HUDEP-2 (cell line): ENCODE results near the gene LGALS9.
A peak's percentile ranks its signal among the peaks of the same experiment; 100 is the strongest.
"Not testable (repeated sequence)": the region's sequence is repeated elsewhere in the genome, so short reads cannot be mapped to it uniquely, and the experiment has no call there.

Experiments
- DNase-seq, 76 experiments: peaks; one replicate each; lab custom pipeline; 2025; ENCODE audit not compliant: unreplicated experiment in 76 of 76; lab: John Stamatoyannopoulos, UW

LGALS9 gene

DNA sequence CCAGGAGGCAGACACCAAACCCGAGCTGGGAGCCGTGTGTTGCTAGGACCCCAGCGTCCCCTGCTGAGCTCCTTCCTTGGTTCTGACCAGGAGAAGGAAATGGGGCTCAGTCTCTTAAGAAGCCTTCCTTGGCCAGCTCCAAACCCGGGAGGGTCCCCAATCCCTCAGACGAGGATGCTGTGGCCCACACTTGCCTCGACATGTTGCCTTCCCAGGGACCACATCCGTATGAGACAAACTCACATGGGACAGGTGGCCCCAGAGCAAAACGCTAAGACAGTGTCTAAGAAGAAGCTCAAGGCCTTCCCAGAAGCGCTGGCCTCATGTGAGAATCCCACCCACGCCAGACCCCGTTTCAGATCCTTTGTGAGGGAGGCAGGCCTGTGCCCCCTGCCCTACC, 19.8 kb downstream of the LGALS9 start:
- DNase-seq = no peak

DNA sequence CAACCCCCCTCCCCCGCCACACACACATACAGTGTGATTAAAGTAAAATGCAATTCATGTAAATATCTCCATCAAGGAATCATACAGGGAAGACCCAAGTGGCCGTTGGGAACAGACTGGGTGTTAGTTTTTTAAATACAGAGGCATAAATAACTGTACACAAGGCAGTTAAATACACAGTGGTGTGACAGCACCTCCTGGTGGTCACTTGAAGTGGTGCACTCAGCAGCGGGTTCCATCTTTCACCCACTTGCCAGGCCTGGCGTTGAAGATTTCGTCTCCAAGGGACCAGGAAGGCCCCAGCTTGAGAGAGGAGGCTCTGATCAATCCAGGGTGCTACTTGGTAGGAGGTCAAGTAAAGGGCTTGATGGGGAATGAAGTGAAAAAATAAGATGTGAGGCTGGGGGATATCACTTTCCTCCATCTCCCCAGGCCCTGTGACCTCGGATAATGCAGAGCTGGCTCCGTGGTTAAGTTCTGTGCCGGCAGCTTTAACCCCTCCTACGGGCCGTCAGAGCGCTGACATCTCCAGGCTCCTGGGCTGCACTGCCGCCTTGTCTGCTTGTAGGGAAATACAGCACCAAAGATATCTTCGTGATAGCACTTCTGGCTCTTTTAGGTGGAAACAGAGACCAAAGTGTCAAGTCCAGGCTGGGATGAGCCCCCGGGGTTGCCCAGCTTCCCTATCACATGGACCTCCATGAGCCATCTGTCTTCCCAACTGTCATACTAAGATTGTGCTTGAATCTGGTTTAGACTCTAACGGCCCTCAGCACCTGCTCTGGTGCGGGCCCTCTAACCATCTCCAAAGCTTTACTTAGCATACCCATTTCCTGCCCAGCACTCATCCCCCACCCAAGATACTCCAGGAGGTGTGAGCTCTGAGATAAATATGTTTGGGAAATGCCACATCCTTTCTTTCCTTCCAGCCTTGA, 20.7 kb downstream of the LGALS9 start:
- peak in 66 of 76 experiments; percentile 6 to 79 (median 49) for DNase-seq

DNA sequence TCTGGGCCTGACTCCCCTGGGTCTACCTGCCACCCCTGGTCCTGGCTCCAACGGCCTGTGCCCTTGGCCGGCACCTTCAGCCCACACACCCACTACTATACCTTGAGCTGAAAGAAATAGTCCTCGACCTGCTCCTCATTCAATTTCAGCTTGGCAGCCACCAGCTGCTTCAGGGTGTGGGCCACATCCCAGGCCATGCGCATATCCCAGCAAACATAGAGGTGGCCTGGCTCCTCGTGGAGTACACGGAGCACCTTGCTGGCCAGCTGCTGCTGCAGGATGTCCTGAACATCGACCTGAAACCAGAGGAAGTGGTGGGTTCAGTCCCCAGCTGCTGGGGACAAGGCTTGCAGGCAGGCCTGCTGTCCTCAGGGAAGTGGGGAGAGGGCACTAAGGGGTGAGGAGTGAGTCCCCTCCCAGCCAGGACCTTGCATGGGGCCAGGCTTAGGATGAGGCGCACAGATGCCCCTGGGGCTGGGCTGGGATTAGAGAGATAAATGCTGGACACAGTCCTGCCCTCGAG, 22.5 kb downstream of the LGALS9 start:
- not testable (repeated sequence) for DNase-seq

DNA sequence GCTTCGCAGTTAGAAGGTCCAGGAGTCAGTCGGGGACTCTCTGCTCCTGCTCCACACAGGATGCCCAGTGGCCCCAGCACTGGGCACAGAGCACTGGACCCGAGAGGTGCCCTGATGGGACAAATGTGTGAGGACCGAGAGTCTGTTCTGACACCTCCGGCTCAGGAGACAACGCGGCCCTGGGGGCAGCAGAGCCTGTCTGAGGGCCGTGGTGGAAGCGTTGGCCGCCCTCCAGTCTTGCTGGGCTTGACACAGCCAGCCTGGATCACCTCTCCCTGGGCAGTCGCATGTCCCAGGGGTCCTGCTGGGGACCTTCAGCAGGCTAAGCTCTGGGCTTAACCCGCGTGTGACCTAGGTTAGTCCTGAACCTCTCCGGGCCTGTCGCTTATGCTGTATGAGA, 23.1 kb downstream of the LGALS9 start:
- no peak for DNase-seq

DNA sequence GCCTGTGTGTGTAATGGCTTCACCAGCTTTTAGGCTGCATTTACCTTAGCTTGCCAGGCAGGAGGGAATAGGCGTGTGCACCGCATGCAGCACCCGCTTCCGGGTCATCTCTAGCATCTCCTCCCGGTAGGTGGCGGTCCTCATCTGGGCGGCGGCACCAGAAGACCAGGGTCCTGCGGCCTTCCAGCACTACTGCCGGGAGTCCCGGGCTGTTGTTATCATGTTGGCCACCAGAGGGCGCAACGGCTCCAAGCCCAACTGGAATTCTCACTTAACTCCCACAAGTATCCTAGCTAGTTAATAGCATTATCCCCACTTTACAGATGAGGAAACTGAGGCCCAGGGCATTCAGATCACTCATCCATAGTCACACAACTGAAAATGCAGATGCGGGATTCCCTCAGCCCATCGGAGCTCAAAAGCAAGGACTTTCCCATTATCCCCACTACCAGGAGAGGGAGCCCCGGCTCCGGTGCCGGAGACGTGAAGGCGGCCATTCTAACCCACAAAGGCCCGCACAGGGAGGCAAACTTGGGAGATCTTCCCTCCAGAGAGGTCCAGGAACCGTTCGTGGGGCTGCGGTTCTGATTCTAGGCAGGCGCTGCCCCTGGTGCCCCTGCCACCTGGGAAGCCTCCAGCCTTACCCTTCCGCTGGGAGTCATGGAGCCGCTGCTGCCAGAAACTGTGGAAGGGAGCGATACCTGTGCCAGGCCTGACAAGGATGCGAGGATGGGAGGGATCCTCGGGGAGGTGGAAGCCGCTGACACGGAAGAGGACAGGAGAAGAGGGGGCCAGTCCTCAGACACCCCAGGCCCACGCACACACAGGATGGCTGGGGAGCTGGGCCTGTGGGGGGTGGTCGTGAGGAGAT, 23.9 kb downstream of the LGALS9 start:
- peak in 74 of 76 experiments; percentile 21 to 87 (median 72) for DNase-seq

DNA sequence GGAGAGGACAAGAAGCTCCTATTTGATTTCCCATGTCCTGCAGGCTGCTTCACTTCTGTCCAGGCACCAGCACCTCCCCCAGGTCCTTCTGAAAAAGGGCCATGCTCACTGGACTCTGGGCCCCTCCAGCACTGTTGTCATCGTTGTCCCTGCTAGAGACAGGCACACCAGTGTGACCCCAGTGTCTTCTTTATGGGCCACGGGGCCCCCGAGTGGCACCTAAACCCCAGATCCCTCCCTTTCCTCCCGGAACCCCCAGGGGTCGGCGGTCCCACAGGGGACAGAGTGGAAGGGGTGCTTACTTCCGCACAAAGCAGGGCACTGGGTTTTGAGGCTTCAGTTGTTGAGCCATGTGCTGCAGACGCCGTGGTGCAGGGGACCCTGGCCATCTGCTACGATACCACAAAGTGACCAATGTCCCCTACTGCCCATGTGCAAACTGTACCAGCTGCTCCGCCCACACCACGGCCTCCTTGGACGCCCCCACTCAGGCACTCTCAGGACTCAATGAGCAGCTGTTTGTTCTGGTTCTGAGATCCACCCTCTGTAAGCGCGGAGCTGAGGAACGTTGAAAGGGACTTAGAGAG, 24.6 kb downstream of the LGALS9 start:
- DNase-seq = not testable (repeated sequence)

DNA sequence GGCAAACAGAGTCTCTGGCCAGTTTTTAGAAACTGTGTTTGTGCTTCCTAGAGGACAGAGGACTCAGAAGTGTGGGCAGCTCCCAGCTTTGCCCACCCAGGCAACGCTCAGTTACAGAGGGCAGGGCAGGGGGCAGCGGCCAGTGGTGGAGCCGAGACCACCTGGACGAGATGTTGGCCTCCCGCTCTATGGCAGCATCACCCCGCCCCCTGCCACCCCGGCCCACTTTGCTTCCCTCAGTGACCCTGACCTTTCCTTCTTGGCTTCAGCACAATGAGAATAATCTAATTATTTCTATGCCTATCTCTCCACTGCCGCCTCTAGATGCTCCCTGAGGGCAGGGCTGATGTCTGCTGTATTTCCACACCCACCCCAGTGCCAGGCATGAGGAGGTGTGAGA, 25.6 kb downstream of the LGALS9 start:
- DNase-seq = not testable (repeated sequence)

DNA sequence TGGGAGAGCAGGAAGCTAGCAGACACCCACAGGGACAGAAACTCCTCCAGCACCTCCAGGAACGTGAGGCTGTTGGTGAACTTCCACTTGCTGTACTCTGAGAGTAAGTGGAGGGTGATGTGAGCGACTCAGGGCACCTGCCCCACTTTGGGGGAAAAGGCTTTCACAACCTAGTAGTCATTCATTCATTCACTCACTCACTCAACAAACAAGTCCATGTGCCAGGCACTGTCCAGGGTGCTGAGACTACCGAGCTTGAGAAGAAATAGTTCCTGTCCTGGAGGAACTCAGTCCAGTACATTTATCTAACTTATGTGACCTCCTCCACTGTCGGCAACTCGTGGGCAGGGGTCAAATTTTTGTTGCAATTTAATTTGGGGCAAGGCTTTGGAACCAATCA, 26.6 kb downstream of the LGALS9 start:
- peak in 14 of 76 experiments; percentile 1 to 27 (median 14) for DNase-seq

DNA sequence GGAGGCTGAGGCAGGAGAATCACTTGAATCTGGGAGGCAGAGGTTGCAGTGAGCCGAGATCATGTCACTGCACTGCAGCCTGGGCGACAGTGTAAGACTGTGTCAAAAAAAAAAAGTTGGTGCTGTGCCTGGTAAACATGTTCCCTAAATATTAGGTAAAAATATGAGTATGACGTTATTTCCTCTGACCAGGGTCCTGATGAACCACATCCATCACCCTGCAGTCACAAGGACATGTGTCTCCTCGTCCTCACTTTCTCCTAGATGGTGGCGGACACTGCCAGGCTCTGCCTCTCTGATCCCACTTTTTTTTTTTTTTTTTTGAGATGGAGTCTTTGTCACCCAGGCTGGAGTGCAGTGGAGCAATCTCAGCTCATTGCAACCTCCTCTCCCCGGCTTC, 28.7 kb downstream of the LGALS9 start:
- no peak for DNase-seq

DNA sequence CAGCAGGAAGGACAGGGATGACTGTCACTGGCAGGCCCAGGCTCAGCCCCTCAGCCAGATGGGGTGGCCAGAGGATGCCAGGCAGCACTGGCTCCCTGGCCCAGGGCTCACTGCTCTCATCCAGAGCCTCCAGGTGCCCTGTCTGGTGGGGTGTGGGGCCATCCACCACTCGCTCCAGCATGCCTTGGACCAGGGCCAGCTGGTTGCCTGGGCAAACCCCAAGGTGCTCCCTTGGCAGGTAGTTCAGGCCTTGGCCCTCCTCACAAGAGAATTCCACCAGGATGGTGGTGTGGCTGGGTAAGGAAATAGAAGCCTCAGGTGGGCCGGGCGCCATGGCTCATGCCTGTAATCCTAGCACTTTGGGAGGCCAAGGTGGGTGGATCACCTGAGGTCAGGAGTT, 29.4 kb downstream of the LGALS9 start:
- DNase-seq = no peak

DNA sequence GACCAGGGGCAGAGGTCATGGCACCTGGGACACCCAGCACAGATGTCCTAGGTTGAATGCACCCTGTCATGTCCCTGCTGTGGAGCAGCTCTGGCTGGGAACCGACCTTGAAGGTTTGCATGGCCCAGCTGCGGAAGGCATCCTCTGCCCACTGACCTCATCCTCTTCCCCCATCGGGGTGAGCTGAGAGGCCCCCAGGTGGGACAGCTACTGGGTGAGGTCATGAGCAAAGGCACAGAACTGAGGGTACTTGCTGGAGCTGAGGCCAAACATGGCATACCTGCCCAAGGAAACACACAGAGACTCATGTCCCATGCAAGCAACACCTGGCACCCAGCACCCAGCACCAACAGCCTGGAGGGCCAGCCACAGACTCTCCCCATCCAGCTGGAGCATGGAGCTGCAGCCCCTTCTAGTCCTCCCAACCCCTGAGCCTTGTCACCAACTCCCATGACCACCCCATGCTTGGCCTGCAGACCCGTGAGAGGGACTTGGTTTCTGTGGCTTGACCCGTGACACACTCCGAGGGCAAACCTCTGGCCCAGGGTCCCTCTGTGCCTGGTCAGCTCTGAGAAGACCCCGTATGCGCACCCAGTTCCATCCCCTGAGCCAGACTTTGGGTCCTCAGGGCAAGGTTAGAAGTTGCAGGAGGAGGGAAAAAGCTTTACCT, 33.1 kb downstream of the LGALS9 start:
- no peak for DNase-seq

DNA sequence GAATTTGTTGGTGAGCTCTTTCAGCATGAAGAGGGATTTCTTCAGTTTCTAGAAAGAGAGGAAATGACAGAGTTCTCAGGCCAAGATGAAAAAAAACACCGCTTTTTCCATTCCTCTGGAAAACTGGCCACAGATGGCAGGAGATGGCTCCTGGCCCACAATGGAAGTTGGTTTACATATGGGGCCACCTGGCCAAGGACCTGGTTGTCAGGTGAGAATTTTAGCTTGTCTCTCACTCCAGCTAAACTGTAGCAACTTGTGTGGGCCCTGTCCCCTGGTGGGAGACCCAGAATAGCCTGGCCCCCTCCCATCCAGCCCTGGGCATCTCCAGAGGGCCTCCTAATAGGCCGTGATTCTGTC, 33.6 kb downstream of the LGALS9 start:
- no peak for DNase-seq

DNA sequence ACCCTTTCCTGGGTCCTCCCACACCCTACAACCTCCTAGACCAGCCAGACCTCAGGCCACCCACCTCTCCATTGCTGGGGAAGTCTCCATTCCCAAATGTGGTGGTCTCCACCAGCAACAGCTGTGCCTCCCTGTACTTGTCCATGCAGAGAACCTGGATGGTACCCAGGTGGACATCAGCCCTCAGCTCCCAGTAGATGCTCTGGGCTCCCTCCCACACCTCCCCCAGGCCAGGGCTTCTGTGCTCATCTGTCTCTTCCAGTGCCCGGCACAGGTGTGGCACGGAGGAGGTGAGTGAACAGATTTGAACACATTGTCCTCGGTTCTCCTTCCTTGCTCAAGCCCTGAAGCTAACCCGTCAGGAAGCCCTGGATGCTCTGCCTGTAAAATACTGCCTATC, 34.6 kb downstream of the LGALS9 start:
- DNase-seq = no peak

DNA sequence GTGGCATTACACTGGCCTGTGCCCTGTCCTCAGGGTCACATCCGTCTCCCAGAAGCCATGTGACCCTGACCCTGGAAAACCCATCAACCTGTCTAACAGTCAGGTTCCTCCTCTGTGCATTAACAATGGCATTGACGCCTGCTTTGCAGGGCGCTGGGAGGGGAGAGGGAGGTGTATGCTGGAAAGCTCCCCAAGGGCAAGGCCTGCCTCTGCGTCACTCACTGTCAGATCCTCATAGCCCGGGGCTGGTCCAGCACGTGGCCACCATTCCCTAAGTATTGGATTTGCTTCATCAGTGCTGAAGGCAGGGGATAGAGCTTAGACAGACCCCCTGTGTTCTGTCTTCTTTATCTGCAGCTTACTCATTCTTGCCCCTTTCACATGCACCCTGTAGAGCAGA, 35.3 kb downstream of the LGALS9 start:
- not testable (repeated sequence) for DNase-seq

DNA sequence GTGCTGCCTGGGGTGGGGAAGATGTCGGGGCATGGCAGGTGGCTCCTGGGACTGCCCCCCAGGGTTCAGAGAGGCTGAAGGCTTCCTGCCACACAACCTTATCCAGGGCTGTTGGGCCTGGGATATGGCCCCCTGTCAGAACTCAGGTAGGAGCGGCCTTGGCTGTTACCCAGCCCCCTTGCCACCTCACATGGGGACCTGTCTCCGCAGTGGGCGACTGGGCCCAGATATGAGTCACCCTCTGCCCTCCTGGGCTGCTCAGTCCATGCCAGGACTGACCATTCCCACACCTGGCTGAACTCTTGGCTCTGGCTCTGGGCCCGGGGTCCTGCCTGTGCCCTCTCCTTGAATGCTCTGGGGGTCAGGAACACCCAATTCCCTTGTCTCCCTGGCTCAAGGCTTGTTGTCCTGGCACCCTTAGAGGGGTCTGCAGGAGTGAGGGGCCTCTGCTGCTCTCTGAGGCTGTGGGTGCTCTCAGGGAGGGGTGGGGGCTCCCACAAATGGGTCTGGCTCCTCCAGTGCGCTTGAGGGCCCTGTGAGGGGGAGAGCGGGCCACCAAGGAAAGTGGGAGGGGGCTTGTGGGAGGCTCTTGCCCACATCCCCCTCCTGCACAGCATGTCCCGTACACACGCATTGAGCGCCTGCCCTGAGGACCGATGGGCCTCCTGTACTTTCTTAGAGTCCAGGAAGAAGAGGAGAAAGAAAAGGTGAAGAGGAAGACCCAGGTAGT, 36.0 kb downstream of the LGALS9 start:
- DNase-seq = no peak

DNA sequence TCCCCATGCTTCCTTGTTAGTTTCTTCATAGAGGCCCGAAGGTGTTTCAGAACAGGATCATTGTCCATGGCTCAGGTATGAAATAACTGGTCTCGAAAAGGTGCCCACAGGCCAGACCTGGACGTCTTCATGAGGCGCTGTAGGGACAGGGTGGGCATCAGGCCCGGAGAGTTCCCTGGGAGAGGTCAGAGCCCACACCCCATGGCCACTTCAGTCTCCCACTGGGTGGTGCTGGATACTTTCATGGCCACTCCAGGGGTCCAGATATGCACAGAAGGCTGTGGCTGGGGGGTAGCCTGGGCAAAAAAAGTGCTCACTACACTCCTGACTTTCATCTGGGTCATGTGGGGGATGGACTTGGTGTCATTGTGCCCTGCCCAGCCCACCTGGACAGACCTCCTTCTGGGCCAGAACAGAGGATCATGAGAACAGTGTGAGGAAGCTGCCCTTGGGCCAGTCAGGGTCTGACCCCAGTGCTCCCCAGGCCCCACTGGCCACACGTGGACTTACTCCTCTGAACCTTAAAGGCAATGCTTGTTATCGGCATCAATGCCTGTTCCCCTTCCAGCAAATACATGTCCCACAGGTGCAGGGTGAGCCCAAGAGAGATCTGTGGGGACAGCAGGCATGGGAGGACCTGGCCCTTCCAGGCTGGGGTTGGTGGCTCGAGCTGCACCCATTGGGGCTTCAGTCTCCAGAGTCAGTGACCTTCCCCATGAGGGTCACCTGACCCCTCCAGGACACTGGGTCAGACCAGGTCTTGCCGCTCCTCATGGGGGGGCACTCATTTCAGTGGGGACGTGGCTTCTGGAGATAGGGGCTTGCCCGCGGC, 36.9 kb downstream of the LGALS9 start:
- DNase-seq = no peak

DNA sequence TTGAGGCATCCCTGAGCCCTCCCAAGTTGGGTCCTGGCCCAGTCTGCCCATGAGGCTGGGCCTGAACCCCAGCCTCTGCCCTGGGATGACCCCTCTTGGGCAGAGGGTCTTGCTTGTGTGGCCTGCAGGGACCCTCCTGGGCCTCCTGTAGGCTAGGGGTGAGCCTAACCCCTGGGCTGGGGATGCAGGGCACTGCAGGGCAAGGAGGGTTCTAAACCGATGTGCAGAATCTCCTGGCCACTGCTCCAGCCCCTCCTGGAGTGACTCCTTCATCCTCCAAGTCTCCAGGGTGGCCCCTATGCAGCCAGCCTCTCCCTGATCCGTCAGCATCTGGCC, 37.5 kb downstream of the LGALS9 start:
- DNase-seq = no peak

DNA sequence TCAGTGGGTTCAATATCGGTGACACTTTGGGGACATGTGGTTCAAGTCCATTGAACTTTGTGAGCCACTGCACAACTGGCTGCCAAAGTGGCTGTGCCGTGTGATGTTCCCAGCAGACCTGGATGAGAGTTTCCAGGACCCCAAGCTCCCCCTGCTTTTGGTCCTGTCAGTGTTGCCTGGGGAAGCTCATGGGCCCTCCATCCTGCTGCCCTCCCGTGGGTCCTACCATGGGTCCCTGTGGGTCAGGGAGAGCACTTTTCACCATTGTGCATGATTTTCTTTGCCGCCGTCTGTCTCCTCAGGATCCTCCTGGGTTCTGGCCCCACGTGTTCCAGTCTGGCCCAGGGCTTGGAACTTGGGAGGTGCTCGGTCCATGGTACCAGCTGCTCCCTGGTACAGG, 38.1 kb downstream of the LGALS9 start:
- no peak for DNase-seq

DNA sequence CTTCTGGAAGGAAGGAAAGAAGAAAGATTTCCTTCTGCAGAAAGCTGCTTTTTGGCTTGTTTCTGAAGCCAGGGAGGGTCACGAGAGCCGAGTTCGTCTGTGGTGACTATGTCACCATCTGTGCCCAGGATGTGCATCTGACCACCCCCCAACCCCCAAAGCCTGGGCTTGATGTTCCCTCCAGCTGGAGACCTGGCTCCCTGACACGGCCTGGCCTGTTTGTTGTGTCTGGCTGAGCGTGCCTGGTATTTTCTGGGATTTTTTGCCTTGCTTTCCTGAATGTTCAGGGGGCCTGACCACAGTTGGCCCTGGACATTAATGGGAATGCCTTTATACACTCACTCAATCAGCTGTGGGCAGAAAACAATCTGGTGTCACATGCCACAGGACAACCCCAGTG, 38.9 kb downstream of the LGALS9 start:
- no peak for DNase-seq
